Sigmoid colon (tissue), 7 donors: ENCODE measurements around the gene GYS1. TPM values are rescaled to one million over a fixed set of nuclear protein-coding genes. Genes with fewer than 3 reads are reported as not detected.

Experiments
- DNase-seq: peaks from one replicate; pipeline ENCODE4 v3.0.0-alpha.2; 2019
- H3K27ac ChIP-seq, 4 donors: fragments of 200-600 bp; sonication (generic); one replicate each; pipeline ENCODE4 v1.5.1; 2016 to 2019; ENCODE audit warnings: mild to moderate bottlenecking in 1 of 4
- H3K27me3 ChIP-seq, 3 donors: fragments of 200-600 bp; sonication (generic); one replicate each; pipeline ENCODE4 v1.5.1; 2019; ENCODE audit warnings: mild to moderate bottlenecking in 1 of 3
- H3K36me3 ChIP-seq, 4 donors: fragments of 200-600 bp; sonication (generic); one replicate each; pipeline ENCODE4 v1.5.1; 2016 to 2019
- H3K4me1 ChIP-seq, 4 donors: fragments of 200-600 bp; sonication (generic); one replicate each; pipeline ENCODE4 v1.5.1; 2017 to 2019
- H3K4me3 ChIP-seq, 4 donors: fragments of 200-600 bp; sonication (generic); one replicate each; pipeline ENCODE4 v1.5.1; 2017 to 2019; ENCODE audit warnings: mild to moderate bottlenecking in 2 of 4, moderate library complexity in 1 of 4
- H3K9me3 ChIP-seq, 4 donors: fragments of 200-600 bp in 3 of 4; sonication (generic) in 3 of 4; one replicate each; pipeline versions ENCODE4 v1.5.1 to v1.6.1; 2013 to 2019
- EP300 ChIP-seq, 4 donors: sonication (generic); formaldehyde crosslinking; IDR thresholded peaks; one replicate each; pipeline ENCODE4 v1.6.1; 2017; ENCODE audit warnings: antibody characterized with exemption in 4 of 4
- POLR2A ChIP-seq, 2 donors: fragments of 450-650 bp; IDR thresholded peaks; one replicate each; pipeline ENCODE4 v1.6.1; 2016; ENCODE audit warnings: antibody characterized with exemption in 2 of 2, mild to moderate bottlenecking in 2 of 2, moderate library complexity in 2 of 2
- POLR2AphosphoS5 ChIP-seq, 4 donors: sonication (generic); formaldehyde crosslinking; IDR thresholded peaks; one replicate each; pipeline ENCODE4 v1.6.1; 2017; ENCODE audit warnings: antibody characterized with exemption in 4 of 4
- WGBS, 2 donors: extraction: QIAGEN DNeasy Blood & Tissue Kit; methylation state at CpG; one replicate each; pipeline ENCODE4 v1.1.7; 2013; 5-methylcytosine and 5-hydroxymethylcytosine counted together
- intact Hi-C: fragments of 100-400 bp; cut with DNase I; formaldehyde crosslinking; loops from one replicate; pipeline ENCODE4 v1.15.1; 2023
- polyA plus RNA-seq, 3 donors: library from polyadenylated mRNA; stranded (reverse); fragments of 200-250 nt; gene quantifications; one replicate each; pipeline ENCODE4 v1.2.3, GENCODE V29; 2013
- total RNA-seq, 4 donors: library from RNA; depleted of rRNA; stranded (reverse); fragments of >200 nt; gene quantifications; one replicate each; pipeline ENCODE4 v1.1.0, GENCODE V29; 2016
- TF ChIP-seq, protein P1 (sequence below), 4 experiments: fragments of 450-650 bp in 3 of 4; fragments of 200-600 bp in 1 of 4; IDR thresholded peaks; one replicate each; pipeline ENCODE4 v1.5.1; 2016 to 2019; ENCODE audit warnings: antibody characterized with exemption in 4 of 4, mild to moderate bottlenecking in 3 of 4, moderate library complexity in 2 of 4
- donor health status: healthy with polysubstance abuse.
- donor health status: Bipolar disorder and iron deficiency.
- donor health status: healthy.

GYS1 gene
- total and polyA plus RNA-seq, 7 donors: 11.7 to 32.7 (median 17.5) TPM

DNA sequence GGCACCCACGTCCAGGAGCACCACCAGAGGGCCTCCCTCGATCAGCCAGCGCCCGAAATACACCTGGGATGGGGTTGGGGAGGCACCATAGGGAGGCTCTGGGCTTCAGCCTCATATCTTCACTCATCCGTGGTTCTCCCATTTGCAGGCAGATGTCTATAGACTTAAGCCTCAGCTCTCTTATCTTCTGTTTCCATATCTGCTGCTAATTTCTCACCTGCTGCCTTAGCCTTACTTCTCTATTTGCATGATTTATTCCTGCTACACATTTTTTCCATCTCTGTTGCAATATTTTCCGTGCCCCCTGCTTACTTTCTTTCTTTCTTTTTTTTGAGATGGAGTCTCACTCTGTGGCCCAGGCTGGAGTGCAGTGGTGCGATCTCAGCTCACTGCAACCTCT, 5.8 kb downstream of the GYS1 start:
- intact Hi-C loops: no loop called here
- Histone ChIP-seq H3K27ac (no peak overlapping the region), H3K36me3 (peaks cover 5 to 63% (median 23%) of the 10 kb centered on the region in 4 donors), H3K9me3 (no peaks in the 10 kb centered on the region), H3K4me3 (no peak overlapping the region), H3K4me1 (peaks cover 0 to 25% (median 24%) of the 10 kb centered on the region in 4 donors), H3K27me3 (no peaks in the 10 kb centered on the region)
- WGBS, 2 donors: 89 to 91% methylated on average over 7 of the region's 7 CpGs
- TF ChIP-seq POLR2A (IDR thresholded peaks at IDR 0.05) (no peak), EP300 (IDR thresholded peaks at IDR 0.05) (no peak), POLR2AphosphoS5 (IDR thresholded peaks at IDR 0.05) (no peak)
- TF ChIP-seq, protein P1, sequence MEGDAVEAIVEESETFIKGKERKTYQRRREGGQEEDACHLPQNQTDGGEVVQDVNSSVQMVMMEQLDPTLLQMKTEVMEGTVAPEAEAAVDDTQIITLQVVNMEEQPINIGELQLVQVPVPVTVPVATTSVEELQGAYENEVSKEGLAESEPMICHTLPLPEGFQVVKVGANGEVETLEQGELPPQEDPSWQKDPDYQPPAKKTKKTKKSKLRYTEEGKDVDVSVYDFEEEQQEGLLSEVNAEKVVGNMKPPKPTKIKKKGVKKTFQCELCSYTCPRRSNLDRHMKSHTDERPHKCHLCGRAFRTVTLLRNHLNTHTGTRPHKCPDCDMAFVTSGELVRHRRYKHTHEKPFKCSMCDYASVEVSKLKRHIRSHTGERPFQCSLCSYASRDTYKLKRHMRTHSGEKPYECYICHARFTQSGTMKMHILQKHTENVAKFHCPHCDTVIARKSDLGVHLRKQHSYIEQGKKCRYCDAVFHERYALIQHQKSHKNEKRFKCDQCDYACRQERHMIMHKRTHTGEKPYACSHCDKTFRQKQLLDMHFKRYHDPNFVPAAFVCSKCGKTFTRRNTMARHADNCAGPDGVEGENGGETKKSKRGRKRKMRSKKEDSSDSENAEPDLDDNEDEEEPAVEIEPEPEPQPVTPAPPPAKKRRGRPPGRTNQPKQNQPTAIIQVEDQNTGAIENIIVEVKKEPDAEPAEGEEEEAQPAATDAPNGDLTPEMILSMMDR (IDR thresholded peaks at IDR 0.05): no peak
- no peak for DNase-seq

DNA sequence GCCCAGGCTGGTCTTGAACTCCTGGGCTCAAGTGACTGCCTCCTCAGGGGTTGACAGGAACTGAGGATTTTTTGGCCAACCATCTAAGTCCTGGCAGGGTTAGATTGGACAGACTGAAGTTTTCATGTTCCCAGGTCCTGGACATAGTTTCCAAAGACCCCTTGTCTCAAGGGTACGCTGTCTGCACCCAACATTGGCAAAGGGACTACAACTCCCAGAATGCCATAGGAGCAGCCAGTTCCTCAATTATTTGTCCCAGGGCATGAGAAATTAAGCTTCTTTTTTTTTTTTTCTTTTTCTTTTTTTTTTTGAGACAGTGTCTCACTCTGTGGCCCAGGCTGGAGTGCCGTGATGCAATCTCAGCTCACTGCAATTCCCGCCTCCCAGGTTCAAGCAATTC, 6.9 kb downstream of the GYS1 start:
- intact Hi-C loops: no loop called here
- WGBS, 2 donors: 93 to 95% methylated on average over 3 of the region's 3 CpGs
- no peak for DNase-seq
- Histone ChIP-seq H3K27me3 (no peaks in the 10 kb centered on the region), H3K9me3 (no peaks in the 10 kb centered on the region), H3K4me1 (peaks cover 0 to 14% (median 13%) of the 10 kb centered on the region in 4 donors), H3K36me3 (peaks cover 8 to 74% (median 24%) of the 10 kb centered on the region in 4 donors), H3K27ac (no peak overlapping the region), H3K4me3 (no peak overlapping the region)
- TF ChIP-seq EP300 (IDR thresholded peaks at IDR 0.05): no peak
- TF ChIP-seq POLR2AphosphoS5 (IDR thresholded peaks at IDR 0.05): no peak
- TF ChIP-seq POLR2A (IDR thresholded peaks at IDR 0.05): no peak
- TF ChIP-seq, protein P1 (IDR thresholded peaks at IDR 0.05): no peak

DNA sequence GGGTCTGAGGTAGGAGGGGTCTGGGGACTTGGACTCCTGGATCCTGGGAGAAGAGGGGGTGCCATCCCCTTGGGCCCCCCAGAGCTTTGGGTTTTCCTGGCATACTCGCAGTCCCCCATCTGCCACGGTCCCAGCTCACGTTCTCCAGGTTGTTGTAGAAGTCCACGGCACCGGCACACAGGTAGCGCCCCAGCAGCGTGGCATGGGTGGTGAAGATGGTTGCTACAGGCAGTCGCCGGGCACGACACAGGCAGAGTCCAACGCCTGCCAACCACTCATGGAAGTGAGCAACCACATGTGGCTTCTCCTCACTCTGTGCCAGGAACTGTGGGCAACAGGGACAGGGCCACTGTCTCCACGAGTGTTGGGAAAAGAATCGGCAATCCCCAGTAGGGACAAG, 7.4 kb downstream of the GYS1 start:
- Histone ChIP-seq H3K4me1 (peaks cover 0 to 9% (median 8%) of the 10 kb centered on the region in 4 donors), H3K36me3 (peaks cover 8 to 78% (median 24%) of the 10 kb centered on the region in 4 donors), H3K27me3 (no peaks in the 10 kb centered on the region), H3K4me3 (no peak overlapping the region), H3K9me3 (no peaks in the 10 kb centered on the region), H3K27ac (no peak overlapping the region)
- no peak for DNase-seq
- 95 to 97% methylated on average over 13 of the region's 13 CpGs for WGBS, 2 donors
- intact Hi-C loops: no loop called here
- TF ChIP-seq EP300 (IDR thresholded peaks at IDR 0.05): no peak
- TF ChIP-seq POLR2AphosphoS5 (IDR thresholded peaks at IDR 0.05): no peak
- TF ChIP-seq, protein P1 (IDR thresholded peaks at IDR 0.05): no peak
- no peak for TF ChIP-seq POLR2A (IDR thresholded peaks at IDR 0.05)

DNA sequence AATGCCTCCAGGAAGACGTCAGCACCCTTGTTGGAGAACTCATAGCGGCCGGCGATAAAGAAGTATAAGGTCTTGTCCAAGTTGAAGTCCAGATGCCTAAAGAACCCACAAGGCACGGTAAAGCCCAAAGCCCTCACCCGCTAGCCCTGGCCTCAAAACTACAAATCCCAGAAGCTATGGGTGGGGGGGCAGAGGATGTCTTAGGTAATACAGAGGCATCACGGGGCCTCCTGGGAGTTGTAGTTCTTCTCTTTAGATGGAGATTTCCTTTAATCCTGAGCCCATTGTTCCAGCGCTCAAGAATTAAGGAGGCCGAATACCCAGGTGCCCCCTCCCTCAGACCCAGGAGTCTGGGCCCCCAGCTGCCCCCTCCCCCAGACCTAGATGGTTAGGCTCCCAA, 10.8 kb downstream of the GYS1 start:
- WGBS, 2 donors: 97% methylated on average over 9 of the region's 9 CpGs
- intact Hi-C loops: no loop called here
- peaks cover 8 to 70% (median 20%) of the 10 kb centered on the region in 4 donors for H3K36me3 ChIP-seq
- no peak overlapping the region for H3K27ac ChIP-seq
- DNase-seq: no peak
- no peak for TF ChIP-seq EP300 (IDR thresholded peaks at IDR 0.05)
- no peak for TF ChIP-seq POLR2A (IDR thresholded peaks at IDR 0.05)
- no peak for TF ChIP-seq POLR2AphosphoS5 (IDR thresholded peaks at IDR 0.05)
- TF ChIP-seq, protein P1 (IDR thresholded peaks at IDR 0.05): no peak
- H3K27me3 ChIP-seq: no peaks in the 10 kb centered on the region
- H3K4me3 ChIP-seq: no peak overlapping the region
- H3K4me1 ChIP-seq: peaks cover 0 to 16% (median 14%) of the 10 kb centered on the region in 4 donors
- H3K9me3 ChIP-seq: no peaks in the 10 kb centered on the region

DNA sequence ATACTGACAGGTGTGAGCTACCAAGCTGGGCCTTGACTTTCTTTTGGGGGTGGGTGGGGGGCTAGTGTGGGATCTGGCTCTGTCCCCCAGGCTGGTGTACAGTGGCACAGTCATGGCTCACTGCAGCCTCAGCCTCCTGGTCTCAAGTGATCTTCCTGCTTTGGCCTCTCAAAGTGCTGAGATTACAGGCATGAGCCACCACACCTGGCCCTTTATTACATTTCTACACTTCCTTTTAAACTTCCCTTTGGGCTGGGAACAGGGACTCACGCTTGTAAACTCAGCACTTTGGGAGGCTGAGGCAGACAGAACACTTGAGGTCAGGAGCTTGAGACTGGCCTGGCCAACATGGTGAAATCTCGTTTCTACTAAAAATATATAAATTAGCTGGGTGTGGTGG, 16.0 kb downstream of the GYS1 start:
- intact Hi-C loops: no loop called here
- TF ChIP-seq EP300 (IDR thresholded peaks at IDR 0.05): no peak
- TF ChIP-seq POLR2A (IDR thresholded peaks at IDR 0.05): no peak
- no peak for TF ChIP-seq POLR2AphosphoS5 (IDR thresholded peaks at IDR 0.05)
- TF ChIP-seq, protein P1 (IDR thresholded peaks at IDR 0.05): no peak
- peak overlapping the region in 1 of 4 donors; percentile 88 for H3K27ac ChIP-seq
- 49 to 56% methylated on average over 2 of the region's 2 CpGs for WGBS, 2 donors
- H3K27me3 ChIP-seq: no peaks in the 10 kb centered on the region
- H3K4me1 ChIP-seq: peaks cover 0 to 16% (median 14%) of the 10 kb centered on the region in 4 donors
- peaks cover 8 to 72% (median 16%) of the 10 kb centered on the region in 4 donors for H3K36me3 ChIP-seq
- H3K9me3 ChIP-seq: no peaks in the 10 kb centered on the region
- no peak for DNase-seq
- H3K4me3 ChIP-seq: no peak overlapping the region
